Mesendoderm (in vitro differentiated cells): ENCODE results near the gene ZFP28.

Experiments used
- DNase-seq: peaks from one replicate; pipeline ENCODE4 v3.0.0; 2013
- H2AK5ac ChIP-seq: 2 replicates; pipeline ENCODE4 v1.6.1; 2013; ENCODE audit warnings: low read length, inconsistent platforms
- H2BK120ac ChIP-seq: 2 replicates; pipeline ENCODE4 v1.6.1; 2013; ENCODE audit warnings: low read depth, mild to moderate bottlenecking, low read length, moderate library complexity, mixed read lengths
- H2BK15ac ChIP-seq: replicated peaks from 2 replicates; pipeline ENCODE4 v1.6.1; 2013; ENCODE audit warnings: low read depth, mild to moderate bottlenecking, moderate library complexity
- H2BK5ac ChIP-seq: 2 replicates; pipeline ENCODE4 v1.6.1; 2013; ENCODE audit warnings: low read length, inconsistent platforms
- H3K18ac ChIP-seq: 2 replicates; pipeline ENCODE4 v1.6.1; 2013; ENCODE audit warnings: mild to moderate bottlenecking, low read length, mixed read lengths
- H3K23ac ChIP-seq: one replicate; pipeline ENCODE4 v1.6.1; 2013; ENCODE audit warnings: low read length
- H3K27ac ChIP-seq: 2 replicates; pipeline ENCODE4 v1.5.1; 2013; ENCODE audit warnings: low read depth, mild to moderate bottlenecking, inconsistent platforms, low read length, moderate library complexity
- H3K27me3 ChIP-seq: 2 replicates; pipeline ENCODE4 v1.6.1; 2013; ENCODE audit warnings: low read length, control low read depth, mild to moderate bottlenecking, inconsistent platforms; ENCODE audit not compliant: insufficient read depth, poor library complexity
- H3K36me3 ChIP-seq: 2 replicates; pipeline ENCODE4 v1.6.1; 2013; ENCODE audit warnings: low read length, inconsistent platforms; ENCODE audit not compliant: control insufficient read depth, insufficient read depth
- H3K4ac ChIP-seq: one replicate; pipeline ENCODE4 v1.6.1; 2013; ENCODE audit warnings: low read depth, mild to moderate bottlenecking, low read length, moderate library complexity
- H3K4me1 ChIP-seq: 2 replicates; pipeline ENCODE4 v1.6.1; 2013; ENCODE audit warnings: low read depth, low read length, inconsistent platforms; ENCODE audit not compliant: control insufficient read depth
- H3K4me2 ChIP-seq: 2 replicates; pipeline ENCODE4 v1.6.1; 2013; ENCODE audit warnings: low read length
- H3K4me3 ChIP-seq: 2 replicates; pipeline ENCODE4 v1.5.1; 2013; ENCODE audit warnings: mild to moderate bottlenecking, low read length
- H3K56ac ChIP-seq: one replicate; pipeline ENCODE4 v1.6.1; 2013; ENCODE audit warnings: low read length
- H3K79me1 ChIP-seq: 2 replicates; pipeline ENCODE4 v1.6.1; 2013; ENCODE audit warnings: low read length, inconsistent platforms
- H3K79me2 ChIP-seq: 2 replicates; pipeline ENCODE4 v1.6.1; 2013; ENCODE audit warnings: mild to moderate bottlenecking, low read length; ENCODE audit not compliant: control insufficient read depth, insufficient read depth
- H3K9ac ChIP-seq: 2 replicates; pipeline ENCODE4 v1.6.1; 2013; ENCODE audit warnings: low read length, inconsistent platforms
- H4K5ac ChIP-seq: one replicate; pipeline ENCODE4 v1.6.1; 2013; ENCODE audit warnings: low read length
- H4K8ac ChIP-seq: one replicate; pipeline ENCODE4 v1.6.1; 2013; ENCODE audit warnings: low read depth, mild to moderate bottlenecking, control low read depth, low read length, moderate library complexity
- WGBS: extraction: QIAGEN DNeasy Blood & Tissue Kit; methylation state at CpG from one replicate; pipeline ENCODE4 v1.1.7; 2013; ENCODE audit warnings: low lambda C conversion rate, missing lambda C conversion rate; ENCODE audit not compliant: insufficient coverage; ENCODE audit errors: extremely low coverage; 5-methylcytosine and 5-hydroxymethylcytosine counted together

The ZFP28 gene

DNA sequence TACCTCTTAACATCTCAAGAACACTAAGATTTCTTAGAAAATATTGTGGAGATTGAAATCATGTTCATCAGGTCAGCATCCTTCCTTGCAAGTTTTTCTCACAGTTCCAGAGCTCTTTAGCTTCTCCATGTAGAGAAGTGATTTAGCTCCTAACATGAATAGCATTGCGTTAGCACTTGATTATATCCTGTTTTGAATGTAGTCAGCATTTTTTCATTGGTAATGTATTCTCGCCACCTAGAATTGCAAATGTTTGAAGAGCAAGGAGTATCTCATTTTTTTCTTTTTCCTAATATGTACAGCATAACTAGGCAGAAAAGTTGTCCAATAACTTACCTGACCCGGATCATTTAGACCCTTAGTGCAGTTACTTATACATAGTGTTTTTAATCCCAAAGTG, 35.2 kb downstream of the ZFP28 start:
- no peak for DNase-seq
- Histone ChIP-seq H3K18ac (no peak overlapping the region), H3K36me3 (peaks cover 3% of the 10 kb centered on the region), H2BK120ac (no peak overlapping the region), H3K56ac (no peak overlapping the region), H3K27ac (no peak overlapping the region), H3K4me3 (no peak overlapping the region), H4K5ac (no peak overlapping the region), H3K4me2 (no peak overlapping the region), H3K4me1 (no peaks in the 10 kb centered on the region), H3K23ac (no peak overlapping the region), H3K79me2 (no peaks in the 10 kb centered on the region), H2BK15ac (no peak overlapping the region), H3K27me3 (no peaks in the 10 kb centered on the region), H3K4ac (no peak overlapping the region), H3K79me1 (no peaks in the 10 kb centered on the region), H2BK5ac (no peak overlapping the region), H4K8ac (no peak overlapping the region), H3K9ac (no peak overlapping the region), H2AK5ac (no peak overlapping the region)
- no CpG with 5 or more reads among the region's 3 CpGs for WGBS

DNA sequence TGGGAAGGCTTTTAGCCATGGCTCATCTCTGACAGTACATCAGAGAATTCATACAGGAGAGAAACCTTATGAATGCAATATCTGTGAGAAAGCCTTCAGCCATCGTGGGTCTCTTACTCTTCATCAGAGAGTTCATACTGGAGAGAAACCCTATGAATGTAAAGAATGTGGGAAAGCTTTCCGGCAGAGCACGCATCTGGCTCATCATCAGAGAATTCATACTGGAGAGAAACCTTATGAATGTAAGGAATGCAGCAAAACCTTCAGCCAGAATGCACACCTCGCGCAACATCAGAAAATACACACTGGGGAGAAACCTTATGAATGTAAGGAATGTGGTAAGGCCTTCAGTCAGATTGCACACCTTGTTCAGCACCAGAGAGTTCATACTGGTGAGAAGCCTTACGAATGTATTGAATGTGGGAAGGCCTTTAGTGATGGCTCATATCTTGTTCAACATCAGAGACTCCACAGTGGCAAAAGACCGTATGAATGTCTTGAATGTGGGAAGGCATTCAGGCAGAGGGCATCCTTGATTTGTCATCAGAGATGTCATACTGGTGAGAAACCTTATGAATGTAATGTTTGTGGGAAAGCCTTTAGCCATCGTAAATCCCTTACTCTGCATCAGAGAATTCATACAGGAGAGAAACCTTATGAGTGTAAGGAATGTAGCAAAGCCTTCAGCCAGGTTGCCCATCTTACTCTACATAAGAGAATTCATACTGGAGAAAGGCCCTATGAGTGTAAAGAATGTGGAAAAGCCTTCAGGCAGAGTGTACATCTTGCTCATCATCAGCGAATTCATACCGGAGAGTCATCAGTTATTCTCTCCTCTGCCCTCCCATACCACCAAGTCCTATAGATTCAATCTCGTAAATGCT, 39.2 kb downstream of the ZFP28 start:
- H3K18ac ChIP-seq = no peak overlapping the region
- DNase-seq = no peak
- H3K79me2 ChIP-seq = no peaks in the 10 kb centered on the region
- no peak overlapping the region for H3K27ac ChIP-seq
- H3K79me1 ChIP-seq = no peaks in the 10 kb centered on the region
- no peak overlapping the region for H2BK120ac ChIP-seq
- no peaks in the 10 kb centered on the region for H3K4me1 ChIP-seq
- WGBS = no CpG with 5 or more reads among the region's 11 CpGs
- H3K4ac ChIP-seq = no peak overlapping the region
- no peaks in the 10 kb centered on the region for H3K27me3 ChIP-seq
- no peak overlapping the region for H3K4me2 ChIP-seq
- no peak overlapping the region for H3K9ac ChIP-seq
- H3K36me3 ChIP-seq = no peaks in the 10 kb centered on the region
- H4K8ac ChIP-seq = no peak overlapping the region
- peak overlapping the region; percentile 1 for H3K4me3 ChIP-seq
- H3K56ac ChIP-seq = no peak overlapping the region
- H4K5ac ChIP-seq = no peak overlapping the region
- H2AK5ac ChIP-seq = no peak overlapping the region
- H2BK5ac ChIP-seq = no peak overlapping the region
- no peak overlapping the region for H3K23ac ChIP-seq
- H2BK15ac ChIP-seq = no peak overlapping the region

DNA sequence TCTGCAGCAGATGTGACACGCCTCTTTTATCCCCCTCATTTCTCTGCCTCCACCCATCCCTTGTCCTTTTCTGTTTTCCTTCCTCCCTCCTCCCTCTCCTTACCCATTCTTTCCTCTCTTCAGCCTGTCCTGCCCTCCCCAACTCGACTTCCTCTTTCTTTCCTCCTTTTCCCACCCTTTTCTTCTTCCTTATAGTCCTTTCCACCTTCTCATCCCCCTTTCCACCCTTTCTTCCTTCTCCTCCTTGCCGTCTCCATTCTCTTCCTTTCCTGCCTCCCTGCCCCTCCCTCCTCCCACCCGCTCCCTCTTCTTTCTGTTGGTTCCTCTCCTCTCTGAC, 55.7 kb downstream of the ZFP28 start:
- Histone ChIP-seq H2BK15ac (no peak overlapping the region), H3K56ac (no peak overlapping the region), H3K4me3 (no peak overlapping the region), H4K8ac (no peak overlapping the region), H3K23ac (no peak overlapping the region), H3K36me3 (no peaks in the 10 kb centered on the region), H2AK5ac (no peak overlapping the region), H3K4ac (no peak overlapping the region), H3K4me1 (peaks cover 2% of the 10 kb centered on the region), H3K27ac (no peak overlapping the region), H3K27me3 (no peaks in the 10 kb centered on the region), H2BK5ac (no peak overlapping the region), H3K79me2 (peaks cover 14% of the 10 kb centered on the region), H3K18ac (no peak overlapping the region), H3K4me2 (no peak overlapping the region), H3K9ac (no peak overlapping the region), H4K5ac (no peak overlapping the region), H3K79me1 (peaks cover 18% of the 10 kb centered on the region), H2BK120ac (no peak overlapping the region)
- DNase-seq = no peak
- no CpG with 5 or more reads among the region's 4 CpGs for WGBS

DNA sequence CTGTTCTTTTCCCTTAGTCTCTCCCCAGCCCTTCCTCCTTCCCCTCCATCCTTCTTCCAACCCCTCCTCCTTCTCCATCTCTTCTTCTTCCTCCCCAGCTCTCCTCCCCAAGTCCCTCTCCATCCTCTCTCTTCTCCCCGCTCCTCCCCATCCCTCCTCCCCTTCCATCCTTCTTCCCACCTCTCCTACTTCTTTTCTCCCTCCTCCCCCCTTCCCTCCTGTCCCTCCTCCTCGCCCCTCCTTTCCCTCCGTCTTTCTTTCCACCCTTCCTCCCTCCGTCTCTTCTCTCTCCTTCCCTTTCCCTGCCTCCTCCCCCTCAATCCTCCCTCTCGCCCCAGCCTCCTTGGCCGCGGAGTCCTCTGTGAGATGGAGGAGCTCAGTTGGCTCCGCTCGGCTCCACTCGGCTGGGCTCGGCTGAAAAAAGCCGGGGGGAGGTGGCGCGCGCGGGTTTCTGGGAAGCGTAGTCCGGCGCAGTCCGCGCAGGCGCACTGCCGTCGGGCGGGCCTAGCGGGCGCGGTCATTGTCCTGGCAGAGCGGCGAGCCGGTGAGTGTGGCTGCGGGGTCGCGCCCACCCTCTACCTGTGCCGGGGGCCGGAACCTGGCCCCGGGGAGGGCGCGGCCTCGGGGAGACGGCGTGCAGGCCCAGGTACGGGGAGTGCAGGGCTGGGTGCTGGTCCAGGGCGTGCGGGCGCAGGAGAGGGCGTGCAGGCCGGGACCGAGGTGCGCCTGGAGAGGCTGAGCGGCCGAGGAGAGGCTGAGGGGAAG, 56.2 kb downstream of the ZFP28 start, which contains the start of gene ZNF71:
TSS of gene ZNF71 (plus strand) at position 520 of the 765 bp plus-strand sequence. CDS start 6,257 bp downstream, outside the sequence.
- no peaks in the 10 kb centered on the region for H3K27me3 ChIP-seq
- H3K18ac ChIP-seq = no peak within 1 kb of the TSS
- H3K9ac ChIP-seq = peak within 1 kb of the TSS; percentile 99
- H2BK15ac ChIP-seq = no peak within 1 kb of the TSS
- H3K79me1 ChIP-seq = peaks cover 18% of the 10 kb centered on the region
- H4K8ac ChIP-seq = no peak within 1 kb of the TSS
- H3K4me1 ChIP-seq = peaks cover 2% of the 10 kb centered on the region
- H3K4me3 ChIP-seq = peak within 1 kb of the TSS; percentile 99
- WGBS = 100% methylated on average over 1 of the region's 52 CpGs
- DNase-seq = peak; percentile 93
- H4K5ac ChIP-seq = no peak within 1 kb of the TSS
- H2BK120ac ChIP-seq = no peak within 1 kb of the TSS
- peaks cover 14% of the 10 kb centered on the region for H3K79me2 ChIP-seq
- H3K56ac ChIP-seq = peak within 1 kb of the TSS; percentile 93
- H3K27ac ChIP-seq = no peak within 1 kb of the TSS
- H2BK5ac ChIP-seq = peak within 1 kb of the TSS; percentile 73
- H3K4ac ChIP-seq = peak within 1 kb of the TSS; percentile 40
- peak within 1 kb of the TSS; percentile 98 for H3K23ac ChIP-seq
- H2AK5ac ChIP-seq = peak within 1 kb of the TSS; percentile 24
- no peaks in the 10 kb centered on the region for H3K36me3 ChIP-seq
- peak within 1 kb of the TSS; percentile 38 for H3K4me2 ChIP-seq

DNA sequence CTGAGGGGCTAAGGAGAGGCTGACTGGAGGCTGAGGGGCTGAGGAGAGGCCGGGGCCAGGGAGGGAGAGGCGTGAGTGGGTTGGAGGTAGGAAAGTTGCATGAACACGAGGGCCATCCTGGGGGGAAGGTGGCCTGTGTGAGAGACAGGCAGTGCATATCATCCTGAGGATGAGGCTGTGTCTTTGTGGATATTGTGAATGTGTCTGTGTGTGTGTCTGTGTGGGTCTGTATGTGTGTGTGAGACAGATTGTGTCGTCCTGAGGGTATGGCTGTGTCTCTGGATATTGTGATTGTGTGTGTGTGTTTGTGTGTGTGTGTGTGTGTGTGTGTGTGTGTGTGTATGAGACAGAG, 56.8 kb downstream of the ZFP28 start:
- H3K36me3 ChIP-seq = no peaks in the 10 kb centered on the region
- H3K4me2 ChIP-seq = peak overlapping the region; percentile 37
- H3K27me3 ChIP-seq = no peaks in the 10 kb centered on the region
- no CpG with 5 or more reads among the region's 4 CpGs for WGBS
- peak overlapping the region; percentile 24 for H2AK5ac ChIP-seq
- H2BK15ac ChIP-seq = no peak overlapping the region
- peak overlapping the region; percentile 99 for H3K4me3 ChIP-seq
- peak overlapping the region; percentile 98 for H3K23ac ChIP-seq
- no peak overlapping the region for H3K27ac ChIP-seq
- H3K79me2 ChIP-seq = peaks cover 14% of the 10 kb centered on the region
- no peak for DNase-seq
- no peak overlapping the region for H4K5ac ChIP-seq
- no peak overlapping the region for H3K18ac ChIP-seq
- peak overlapping the region; percentile 93 for H3K56ac ChIP-seq
- H3K4ac ChIP-seq = peak overlapping the region; percentile 40
- peaks cover 2% of the 10 kb centered on the region for H3K4me1 ChIP-seq
- peaks cover 18% of the 10 kb centered on the region for H3K79me1 ChIP-seq
- no peak overlapping the region for H2BK120ac ChIP-seq
- no peak overlapping the region for H4K8ac ChIP-seq
- H2BK5ac ChIP-seq = peak overlapping the region; percentile 73
- H3K9ac ChIP-seq = peak overlapping the region; percentile 99
